Karpas-422 (cell line): Measurements from ENCODE around the gene SSMEM1. TPM values are rescaled to one million over a fixed set of nuclear protein-coding genes. Genes with fewer than 3 reads are reported as not detected.
"Not testable (repeated sequence)": the region's sequence is repeated elsewhere in the genome, so short reads cannot be mapped to it uniquely, and the experiment has no call there.

Source experiments
- DNase-seq: peaks from one replicate; pipeline ENCODE4 v3.0.0-alpha.2; 2015
- H2AFZ ChIP-seq: fragments of 200-600 bp; sonication (generic); 2 replicates; pipeline ENCODE4 v1.6.1; 2014; ENCODE audit warnings: antibody characterized with exemption, low read length, mixed read lengths
- H3K27ac ChIP-seq: fragments of 200-600 bp; sonication (generic); 2 replicates; pipeline ENCODE4 v1.5.1; 2014; ENCODE audit warnings: mild to moderate bottlenecking, low read length, moderate library complexity
- H3K27me3 ChIP-seq: fragments of 200-600 bp; sonication (generic); 2 replicates; pipeline ENCODE4 v1.6.1; 2014; ENCODE audit warnings: low read length, mixed read lengths
- H3K36me3 ChIP-seq: fragments of 200-600 bp; sonication (generic); 2 replicates; pipeline ENCODE4 v1.6.1; 2014; ENCODE audit warnings: low read length, mixed read lengths; ENCODE audit not compliant: insufficient read depth
- H3K4me1 ChIP-seq: fragments of 200-600 bp; sonication (generic); 2 replicates; pipeline ENCODE4 v1.6.1; 2014; ENCODE audit warnings: mild to moderate bottlenecking, low read length, mixed read lengths
- H3K4me2 ChIP-seq: fragments of 200-600 bp; sonication (generic); 2 replicates; pipeline ENCODE4 v1.6.1; 2014; ENCODE audit warnings: low read length, low read depth, mild to moderate bottlenecking; ENCODE audit not compliant: poor library complexity, severe bottlenecking
- H3K4me3 ChIP-seq: fragments of 200-600 bp; sonication (generic); 2 replicates; pipeline ENCODE4 v1.5.1; 2014; ENCODE audit warnings: mild to moderate bottlenecking, antibody characterized with exemption, low read length, mixed read lengths
- H3K79me2 ChIP-seq: fragments of 200-600 bp; sonication (generic); 2 replicates; pipeline ENCODE4 v1.6.1; 2014; ENCODE audit warnings: mild to moderate bottlenecking, low read length, mixed read lengths
- H3K9ac ChIP-seq: fragments of 200-600 bp; sonication (generic); 2 replicates; pipeline ENCODE4 v1.6.0; 2014; ENCODE audit warnings: low read length
- H3K9me2 ChIP-seq: fragments of 200-600 bp; sonication (generic), shearing (Covaris generic); replicated peaks from 2 replicates; pipeline ENCODE4 v1.6.0; 2014; ENCODE audit warnings: mild to moderate bottlenecking, low read length, moderate library complexity; ENCODE audit not compliant: insufficient read depth
- H3K9me3 ChIP-seq: fragments of 300-700, 200-600 bp; sonication (generic); 2 replicates; pipeline ENCODE4 v1.6.1; 2014; ENCODE audit warnings: low read length, mixed read lengths
- H4K20me1 ChIP-seq: fragments of 200-600 bp; sonication (generic); 2 replicates; pipeline ENCODE4 v1.6.1; 2014; ENCODE audit warnings: mild to moderate bottlenecking, antibody characterized with exemption, low read length, low read depth; ENCODE audit not compliant: insufficient read depth
- total RNA-seq: library from RNA; depleted of rRNA; stranded (reverse); fragments of >200 nt; shearing (Covaris generic); gene quantifications from 2 replicates; pipeline ENCODE4 v1.2.3, GENCODE V29; 2014; ENCODE audit warnings: low replicate concordance

The SSMEM1 gene
- total RNA-seq, 1 experiment from 2014 or later = not detected

DNA sequence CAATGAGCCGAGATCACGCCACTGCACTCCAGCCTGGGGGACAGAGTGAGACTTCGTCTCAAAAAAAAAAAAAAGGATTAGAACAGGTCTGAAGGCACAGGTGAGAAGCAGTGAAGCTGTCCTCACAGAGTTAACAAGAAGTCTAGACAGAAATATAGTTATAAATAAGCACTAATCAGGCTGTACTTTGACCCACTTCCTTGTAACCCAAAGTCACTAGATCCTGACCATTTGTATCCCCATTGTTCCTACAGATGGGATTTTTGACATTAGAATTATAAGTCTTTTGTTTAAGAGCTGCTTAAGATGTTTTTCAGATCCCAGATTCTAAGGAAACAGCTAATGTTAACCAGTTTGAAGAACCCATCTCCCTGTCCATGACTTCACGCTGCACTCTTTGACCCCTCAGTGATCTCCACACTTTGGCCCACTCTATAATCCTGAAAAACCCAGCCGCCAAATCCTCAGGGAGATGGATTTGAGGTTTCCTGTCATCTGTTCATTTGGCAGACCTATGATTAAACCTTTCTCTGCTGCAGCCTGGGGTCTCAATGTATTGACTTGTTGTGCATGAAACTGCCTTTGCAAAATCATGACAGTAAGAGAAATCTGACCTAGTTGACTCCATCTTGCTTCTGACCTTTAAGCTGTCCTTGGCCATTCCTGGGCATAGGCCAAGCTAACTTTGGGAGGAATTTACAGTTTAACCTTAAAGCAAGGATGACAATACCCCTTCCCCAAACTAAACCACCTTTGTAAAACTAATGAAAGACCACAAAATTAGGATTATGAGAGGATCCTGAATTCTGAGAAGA, 11.4 kb downstream of the SSMEM1 start:
- no peak overlapping the region for H2AFZ ChIP-seq
- no peak for DNase-seq
- H3K4me2 ChIP-seq = no peak overlapping the region
- H3K27me3 ChIP-seq = no peaks in the 10 kb centered on the region
- H3K4me1 ChIP-seq = no peaks in the 10 kb centered on the region
- H3K79me2 ChIP-seq = no peaks in the 10 kb centered on the region
- no peak overlapping the region for H3K4me3 ChIP-seq
- H3K9me2 ChIP-seq = no peaks in the 10 kb centered on the region
- no peaks in the 10 kb centered on the region for H3K9me3 ChIP-seq
- H3K27ac ChIP-seq = no peak overlapping the region
- no peaks in the 10 kb centered on the region for H4K20me1 ChIP-seq
- H3K9ac ChIP-seq = no peak overlapping the region
- H3K36me3 ChIP-seq = no peaks in the 10 kb centered on the region

DNA sequence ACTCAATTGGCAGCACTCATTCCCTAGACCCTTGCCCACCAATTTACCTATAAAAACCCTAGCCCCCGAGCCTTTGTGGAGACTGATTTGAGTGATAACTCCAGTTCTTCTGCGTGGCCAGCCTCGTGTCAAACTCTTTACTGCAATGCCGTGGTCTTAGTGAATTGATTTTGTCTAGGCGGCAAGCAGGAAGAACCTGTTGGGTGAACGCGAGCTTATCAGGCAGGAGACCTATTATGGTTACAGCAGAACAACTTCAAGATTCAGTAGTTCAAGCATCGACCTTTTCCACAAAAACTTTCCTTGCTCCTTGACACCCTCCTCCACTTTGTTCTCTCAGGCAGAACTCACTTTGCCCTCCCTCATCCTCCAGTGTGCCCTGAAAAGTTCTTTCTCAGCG, 12.2 kb downstream of the SSMEM1 start:
- Histone ChIP-seq H3K4me3 (no peak overlapping the region), H3K27me3 (no peaks in the 10 kb centered on the region), H3K9me2 (no peaks in the 10 kb centered on the region), H3K27ac (no peak overlapping the region), H3K4me2 (no peak overlapping the region), H3K36me3 (no peaks in the 10 kb centered on the region), H3K9me3 (no peaks in the 10 kb centered on the region), H3K9ac (no peak overlapping the region), H4K20me1 (no peaks in the 10 kb centered on the region), H2AFZ (no peak overlapping the region), H3K4me1 (no peaks in the 10 kb centered on the region), H3K79me2 (no peaks in the 10 kb centered on the region)
- no peak for DNase-seq

DNA sequence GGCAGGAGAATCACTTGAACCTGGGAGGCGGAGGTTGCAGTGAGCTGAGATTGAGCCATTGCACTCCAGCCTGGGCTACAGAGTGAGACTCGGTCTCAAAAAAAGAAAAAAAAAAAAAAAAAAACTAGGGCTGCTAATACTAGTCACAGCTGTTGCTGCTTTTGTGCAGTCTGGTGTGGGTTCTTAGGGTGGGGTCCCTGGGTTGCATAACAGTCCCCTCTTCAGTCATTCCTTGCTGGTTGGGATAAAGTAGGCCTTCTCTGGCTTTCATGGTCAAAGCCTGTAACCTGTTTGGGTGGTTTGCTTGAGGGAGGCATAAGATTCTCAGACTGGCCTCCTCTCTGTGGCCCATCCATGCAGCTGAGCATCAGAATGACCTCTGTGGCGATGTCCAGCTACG, 14.1 kb downstream of the SSMEM1 start:
- Histone ChIP-seq H3K27me3 (no peaks in the 10 kb centered on the region), H3K9me3 (no peaks in the 10 kb centered on the region), H4K20me1 (no peaks in the 10 kb centered on the region)

DNA sequence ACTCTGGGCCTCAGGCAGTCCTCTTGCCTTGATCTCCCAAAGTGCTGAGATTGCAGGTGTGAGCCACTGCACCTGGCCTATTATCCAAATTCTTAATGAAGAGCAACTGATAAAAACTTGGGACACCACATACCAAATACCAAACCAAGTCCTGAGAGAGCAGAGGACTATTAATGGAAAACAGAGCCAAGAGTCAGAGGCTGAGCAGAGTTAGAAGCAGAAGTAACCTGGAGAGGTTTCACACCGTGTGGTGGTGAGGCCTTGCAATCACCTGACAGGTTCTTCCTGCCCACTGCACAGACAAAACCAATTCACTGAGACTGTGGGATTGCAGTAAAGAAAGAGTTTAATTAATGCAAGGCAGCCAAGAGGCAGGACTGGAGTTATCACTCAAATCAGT, 16.0 kb downstream of the SSMEM1 start:
- H3K4me3 ChIP-seq = no peak overlapping the region
- no peaks in the 10 kb centered on the region for H4K20me1 ChIP-seq
- H3K9me3 ChIP-seq = no peaks in the 10 kb centered on the region
- H3K9me2 ChIP-seq = no peaks in the 10 kb centered on the region
- no peak for DNase-seq
- H3K27me3 ChIP-seq = no peaks in the 10 kb centered on the region
- no peak overlapping the region for H3K4me2 ChIP-seq
- H3K36me3 ChIP-seq = no peaks in the 10 kb centered on the region
- H3K9ac ChIP-seq = no peak overlapping the region
- no peak overlapping the region for H2AFZ ChIP-seq
- no peaks in the 10 kb centered on the region for H3K4me1 ChIP-seq
- no peak overlapping the region for H3K27ac ChIP-seq
- no peaks in the 10 kb centered on the region for H3K79me2 ChIP-seq

More for the DNA sequence above, 14.1 kb downstream of the SSMEM1 start:
- H3K79me2 ChIP-seq = no peaks in the 10 kb centered on the region
- H3K36me3 ChIP-seq = no peaks in the 10 kb centered on the region
- H3K27ac ChIP-seq = no peak overlapping the region
- H3K4me2 ChIP-seq = no peak overlapping the region
- no peak overlapping the region for H2AFZ ChIP-seq
- no peaks in the 10 kb centered on the region for H3K9me2 ChIP-seq
- no peak for DNase-seq
- H3K9ac ChIP-seq = no peak overlapping the region
- no peaks in the 10 kb centered on the region for H3K4me1 ChIP-seq
- no peak overlapping the region for H3K4me3 ChIP-seq

DNA sequence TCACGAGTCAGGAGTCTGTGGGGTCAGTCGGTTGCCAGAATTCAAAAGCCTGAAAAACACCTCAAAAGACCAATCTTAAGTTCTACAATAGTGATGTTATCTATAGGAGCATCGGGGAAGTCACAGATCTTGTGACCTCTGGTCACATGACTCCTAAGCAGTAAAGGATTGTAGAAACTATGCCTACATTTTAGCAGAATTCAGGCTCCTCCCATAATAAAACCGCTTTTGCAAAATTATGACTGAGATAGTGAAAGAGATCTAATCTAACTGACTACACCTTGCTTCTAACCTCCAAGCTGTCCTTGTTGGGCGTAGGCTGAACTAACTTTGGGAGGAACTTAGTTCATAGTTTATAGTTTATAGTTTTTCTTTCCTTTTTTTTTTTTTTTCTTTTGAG, 16.6 kb downstream of the SSMEM1 start:
- no peak for DNase-seq
- no peak overlapping the region for H3K27ac ChIP-seq
- no peaks in the 10 kb centered on the region for H3K9me2 ChIP-seq
- no peak overlapping the region for H2AFZ ChIP-seq
- no peaks in the 10 kb centered on the region for H4K20me1 ChIP-seq
- no peaks in the 10 kb centered on the region for H3K27me3 ChIP-seq
- no peak overlapping the region for H3K4me2 ChIP-seq
- no peaks in the 10 kb centered on the region for H3K4me1 ChIP-seq
- H3K9ac ChIP-seq = no peak overlapping the region
- H3K9me3 ChIP-seq = no peaks in the 10 kb centered on the region
- no peak overlapping the region for H3K4me3 ChIP-seq
- H3K36me3 ChIP-seq = no peaks in the 10 kb centered on the region
- H3K79me2 ChIP-seq = no peaks in the 10 kb centered on the region

DNA sequence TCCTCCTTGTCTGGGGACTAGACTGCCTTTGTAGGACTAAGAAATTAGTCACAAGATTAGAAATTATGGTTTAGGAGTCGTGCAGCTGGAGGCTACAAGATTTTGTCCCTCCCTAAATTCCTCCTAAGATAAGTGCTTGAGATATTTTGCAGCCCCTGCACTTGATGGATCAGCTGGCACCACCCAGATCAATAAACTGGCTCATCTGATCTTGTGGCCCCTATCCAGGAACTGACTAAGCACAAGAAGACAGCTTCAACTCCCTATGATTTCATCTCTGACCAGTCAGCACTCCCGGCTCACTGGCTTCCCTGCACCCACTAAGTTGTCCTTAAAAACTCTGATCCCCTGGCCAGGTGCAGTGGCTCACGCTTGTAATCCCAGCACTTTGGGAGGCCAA, 17.3 kb downstream of the SSMEM1 start:
- H3K9ac ChIP-seq, H3K4me3 ChIP-seq, H3K79me2 ChIP-seq, H4K20me1 ChIP-seq, H3K27ac ChIP-seq, H2AFZ ChIP-seq, H3K4me1 ChIP-seq, DNase-seq, H3K4me2 ChIP-seq, H3K27me3 ChIP-seq, H3K9me3 ChIP-seq, H3K36me3 ChIP-seq, H3K9me2 ChIP-seq: not testable (repeated sequence)

DNA sequence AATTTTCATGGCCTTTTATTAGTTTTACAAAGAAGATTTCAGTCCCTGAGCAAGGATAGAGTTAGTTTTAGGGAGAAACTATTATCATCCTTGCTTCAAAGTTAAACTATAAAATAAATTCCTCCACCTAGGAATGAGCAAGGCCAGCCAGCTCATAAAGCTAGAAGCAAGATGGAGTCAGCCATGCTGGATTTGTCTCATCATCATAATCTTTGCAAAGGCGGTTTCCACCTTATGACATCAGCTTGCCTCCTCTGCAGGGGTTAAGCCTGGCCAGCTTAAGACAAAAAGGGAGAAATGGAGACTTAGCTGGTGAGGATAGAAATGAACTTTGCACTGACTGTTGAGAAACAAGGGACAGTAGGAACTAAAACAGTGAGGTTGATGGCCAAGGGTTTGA, 18.7 kb downstream of the SSMEM1 start:
- H2AFZ ChIP-seq = no peak overlapping the region

DNA sequence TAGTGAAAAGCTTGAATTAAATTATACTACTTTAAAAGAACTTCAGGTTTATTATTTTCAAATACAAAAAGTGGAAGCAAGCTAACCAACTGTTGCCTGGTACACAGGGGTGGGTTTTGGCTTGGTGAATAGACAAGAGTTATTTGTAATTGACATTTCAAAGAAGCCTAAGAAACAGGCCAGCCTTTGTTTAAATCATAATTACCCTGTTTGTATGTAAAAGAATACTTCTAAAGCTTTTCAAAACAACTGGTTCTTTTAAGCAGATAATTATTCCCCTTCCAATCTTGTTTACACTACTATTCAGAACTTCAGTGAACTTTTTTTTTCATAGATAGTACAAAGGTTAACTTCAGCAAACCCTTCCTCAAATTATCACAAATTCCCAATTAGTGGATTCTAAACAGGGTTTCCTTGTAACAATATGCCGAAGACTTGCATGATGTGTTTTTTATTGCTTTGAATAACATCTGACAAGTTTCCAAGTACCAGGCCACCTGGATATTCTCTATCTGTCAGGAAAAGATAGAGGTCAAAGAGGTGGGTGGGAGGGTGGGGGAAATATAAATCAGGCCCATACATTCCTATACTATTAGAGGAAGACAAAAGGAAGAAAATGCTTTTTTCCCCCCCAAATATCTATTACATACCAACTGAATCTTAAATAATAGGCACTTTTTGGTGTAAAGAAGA, 20.4 kb downstream of the SSMEM1 start:
- Histone ChIP-seq H3K9me2 (no peaks in the 10 kb centered on the region), H3K4me3 (no peak overlapping the region), H3K27ac (no peak overlapping the region), H3K9me3 (no peaks in the 10 kb centered on the region), H3K4me2 (no peak overlapping the region), H3K27me3 (no peaks in the 10 kb centered on the region), H3K36me3 (no peaks in the 10 kb centered on the region), H4K20me1 (no peaks in the 10 kb centered on the region), H3K9ac (no peak overlapping the region), H2AFZ (no peak overlapping the region), H3K79me2 (no peaks in the 10 kb centered on the region), H3K4me1 (no peaks in the 10 kb centered on the region)
- no peak for DNase-seq

More for the DNA sequence above, 18.7 kb downstream of the SSMEM1 start:
- Histone ChIP-seq H3K27me3 (no peaks in the 10 kb centered on the region), H3K4me3 (no peak overlapping the region), H4K20me1 (no peaks in the 10 kb centered on the region), H3K9me2 (no peaks in the 10 kb centered on the region), H3K36me3 (no peaks in the 10 kb centered on the region), H3K9me3 (no peaks in the 10 kb centered on the region), H3K4me2 (no peak overlapping the region), H3K9ac (no peak overlapping the region), H3K27ac (no peak overlapping the region), H3K4me1 (no peaks in the 10 kb centered on the region), H3K79me2 (no peaks in the 10 kb centered on the region)
- DNase-seq = no peak
